Measurements from ENCODE around the gene FOXP1.

GRCh38 chr3:71583566-71584393 is at the start of gene FOXP1:
- TF ChIP-seq, protein P1, sequence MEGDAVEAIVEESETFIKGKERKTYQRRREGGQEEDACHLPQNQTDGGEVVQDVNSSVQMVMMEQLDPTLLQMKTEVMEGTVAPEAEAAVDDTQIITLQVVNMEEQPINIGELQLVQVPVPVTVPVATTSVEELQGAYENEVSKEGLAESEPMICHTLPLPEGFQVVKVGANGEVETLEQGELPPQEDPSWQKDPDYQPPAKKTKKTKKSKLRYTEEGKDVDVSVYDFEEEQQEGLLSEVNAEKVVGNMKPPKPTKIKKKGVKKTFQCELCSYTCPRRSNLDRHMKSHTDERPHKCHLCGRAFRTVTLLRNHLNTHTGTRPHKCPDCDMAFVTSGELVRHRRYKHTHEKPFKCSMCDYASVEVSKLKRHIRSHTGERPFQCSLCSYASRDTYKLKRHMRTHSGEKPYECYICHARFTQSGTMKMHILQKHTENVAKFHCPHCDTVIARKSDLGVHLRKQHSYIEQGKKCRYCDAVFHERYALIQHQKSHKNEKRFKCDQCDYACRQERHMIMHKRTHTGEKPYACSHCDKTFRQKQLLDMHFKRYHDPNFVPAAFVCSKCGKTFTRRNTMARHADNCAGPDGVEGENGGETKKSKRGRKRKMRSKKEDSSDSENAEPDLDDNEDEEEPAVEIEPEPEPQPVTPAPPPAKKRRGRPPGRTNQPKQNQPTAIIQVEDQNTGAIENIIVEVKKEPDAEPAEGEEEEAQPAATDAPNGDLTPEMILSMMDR (IDR thresholded peaks at IDR 0.05; ENCODE audit: insufficient read depth, low read length, poor library complexity, severe bottlenecking): no peak
- no peak for TF ChIP-seq EZH2phosphoT487 (conservative IDR thresholded peaks at IDR 0.05; ENCODE audit: low read length)

All from SU-DHL-6 (cell line).